ENCODE results near the gene BEND5.

Gene BEND5, protein sequence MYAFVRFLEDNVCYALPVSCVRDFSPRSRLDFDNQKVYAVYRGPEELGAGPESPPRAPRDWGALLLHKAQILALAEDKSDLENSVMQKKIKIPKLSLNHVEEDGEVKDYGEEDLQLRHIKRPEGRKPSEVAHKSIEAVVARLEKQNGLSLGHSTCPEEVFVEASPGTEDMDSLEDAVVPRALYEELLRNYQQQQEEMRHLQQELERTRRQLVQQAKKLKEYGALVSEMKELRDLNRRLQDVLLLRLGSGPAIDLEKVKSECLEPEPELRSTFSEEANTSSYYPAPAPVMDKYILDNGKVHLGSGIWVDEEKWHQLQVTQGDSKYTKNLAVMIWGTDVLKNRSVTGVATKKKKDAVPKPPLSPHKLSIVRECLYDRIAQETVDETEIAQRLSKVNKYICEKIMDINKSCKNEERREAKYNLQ

DNA sequence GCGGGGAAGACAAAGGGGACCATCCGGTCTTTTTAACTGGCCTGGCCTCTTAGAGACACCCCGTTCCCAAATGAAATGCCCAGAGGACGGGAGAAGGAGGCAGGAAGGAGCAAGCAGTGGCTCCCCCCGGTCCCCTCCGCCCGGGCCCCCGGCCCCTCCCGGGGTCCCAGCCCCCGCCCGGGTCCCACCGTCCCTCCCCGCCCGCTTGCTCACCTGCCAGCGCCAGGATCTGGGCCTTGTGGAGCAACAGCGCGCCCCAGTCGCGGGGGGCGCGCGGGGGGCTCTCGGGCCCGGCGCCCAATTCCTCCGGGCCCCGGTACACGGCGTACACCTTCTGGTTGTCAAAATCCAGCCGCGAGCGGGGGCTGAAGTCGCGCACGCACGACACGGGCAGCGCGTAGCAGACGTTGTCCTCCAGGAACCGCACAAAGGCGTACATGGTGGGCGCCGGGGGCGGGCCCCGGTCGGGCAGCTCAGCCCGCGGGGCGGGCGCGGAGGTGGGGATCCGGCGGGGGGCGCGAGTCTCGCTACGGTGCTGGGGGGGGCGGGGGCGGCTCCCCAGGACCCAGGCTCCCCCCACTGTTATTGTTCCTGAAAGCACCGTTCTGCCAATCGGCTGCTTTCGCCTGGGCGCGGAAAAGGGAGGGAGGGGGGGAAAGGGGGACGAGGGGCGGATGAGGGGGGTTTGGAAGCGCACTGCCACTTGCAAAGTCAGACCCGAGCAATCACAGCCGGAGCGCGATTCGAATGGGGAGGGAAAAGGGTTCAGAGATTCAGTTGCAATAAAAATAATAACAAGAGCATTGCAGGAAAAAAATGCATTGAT is at the start of gene BEND5:
TSS of gene BEND5 (minus strand) at position 499 of the 826 bp plus-strand sequence. CDS start at position 439, 60 bp downstream.
- DNase-seq (ENCODE audit: low spot score), result no peak

DNA sequence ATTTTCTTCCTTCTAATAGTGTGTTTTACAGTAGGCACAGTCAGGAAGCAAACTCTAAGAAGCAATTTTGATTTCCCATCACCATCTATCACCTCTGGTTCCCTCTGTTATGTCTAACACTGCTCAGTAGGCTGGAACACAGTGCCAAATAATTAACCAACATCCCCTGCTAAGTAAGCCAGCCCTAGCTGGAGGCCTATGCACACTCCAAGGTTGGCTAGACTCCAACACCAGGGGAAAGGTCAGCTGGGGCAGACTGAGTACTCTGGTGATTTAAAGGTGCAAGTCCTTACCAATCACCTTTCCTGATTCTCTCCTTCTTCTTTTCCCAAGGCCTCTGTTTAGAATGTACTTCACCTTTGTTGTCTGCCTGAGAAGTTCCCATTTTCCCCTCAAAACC is 46.5 kb upstream of the BEND5 start:
- no peak for DNase-seq (ENCODE audit: low spot score)

DNA sequence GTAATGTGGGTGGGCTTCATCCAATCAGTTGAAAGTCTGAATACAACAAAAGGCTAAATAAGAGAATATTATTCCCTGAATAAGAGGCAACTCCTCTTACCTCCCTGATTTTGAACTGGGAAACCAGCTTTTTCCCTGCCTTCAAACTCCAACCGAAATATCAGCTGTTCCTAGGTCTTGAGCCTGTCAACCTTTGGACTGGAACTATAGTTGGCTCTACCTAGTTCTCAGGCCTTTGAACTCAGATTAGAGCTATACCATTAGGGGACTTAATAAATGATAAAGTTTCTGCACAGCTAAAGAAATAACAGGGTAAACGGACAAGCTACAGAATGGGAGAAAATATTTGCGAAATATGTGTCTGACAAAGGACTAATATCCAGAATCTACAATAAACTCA is 43.8 kb upstream of the BEND5 start:
- no peak for DNase-seq (ENCODE audit: low spot score)

DNA sequence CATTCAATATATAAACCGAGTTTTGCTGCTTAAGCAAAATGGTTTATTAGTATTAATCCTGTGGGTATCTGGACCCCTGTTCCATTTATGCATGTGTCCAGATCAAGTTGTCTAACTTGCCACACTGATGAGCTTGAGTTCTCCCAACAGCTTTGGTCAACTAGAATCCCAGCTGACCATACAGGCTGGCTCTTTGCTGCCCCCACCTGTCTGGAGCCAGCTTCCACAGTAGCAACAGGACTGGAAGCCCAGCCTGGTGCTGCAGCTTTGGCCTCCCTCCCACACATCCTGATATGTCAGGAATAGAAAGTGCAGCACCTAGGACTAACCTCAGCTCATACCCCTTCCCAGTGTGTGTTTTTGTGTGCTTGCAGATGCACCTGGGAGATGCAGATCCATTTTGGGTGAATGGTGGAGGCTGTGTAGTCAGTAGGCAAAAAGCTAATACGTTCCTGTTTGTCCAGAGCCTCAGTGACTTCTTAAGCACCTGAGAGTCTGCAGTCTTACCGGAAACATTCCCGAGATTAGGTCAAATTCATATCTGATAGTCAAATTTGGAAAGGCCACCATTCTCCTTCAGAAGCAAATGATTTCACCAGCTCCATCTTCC is 40.9 kb upstream of the BEND5 start:
- no peak for DNase-seq (ENCODE audit: low spot score)

DNA sequence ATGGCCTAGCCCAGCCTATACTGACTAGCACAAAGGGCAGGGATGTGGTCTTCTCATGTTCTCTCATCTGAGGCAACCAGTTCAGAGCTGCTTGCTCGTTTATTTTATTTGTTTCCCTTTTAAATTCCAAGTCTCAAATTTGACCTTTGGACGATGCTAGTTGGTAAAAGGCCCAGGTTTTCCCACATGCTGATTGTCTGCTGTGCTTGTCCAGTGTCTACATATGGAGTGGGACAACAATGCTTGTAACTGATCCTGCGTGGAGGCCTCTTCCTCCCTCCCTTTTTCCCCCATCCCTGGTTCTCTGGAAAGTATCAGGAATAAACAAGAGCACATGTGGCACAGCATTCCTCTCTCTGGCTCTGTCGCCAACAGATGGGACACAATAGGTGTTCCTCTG is 34.0 kb upstream of the BEND5 start:
- DNase-seq (ENCODE audit: low spot score), result no peak

DNA sequence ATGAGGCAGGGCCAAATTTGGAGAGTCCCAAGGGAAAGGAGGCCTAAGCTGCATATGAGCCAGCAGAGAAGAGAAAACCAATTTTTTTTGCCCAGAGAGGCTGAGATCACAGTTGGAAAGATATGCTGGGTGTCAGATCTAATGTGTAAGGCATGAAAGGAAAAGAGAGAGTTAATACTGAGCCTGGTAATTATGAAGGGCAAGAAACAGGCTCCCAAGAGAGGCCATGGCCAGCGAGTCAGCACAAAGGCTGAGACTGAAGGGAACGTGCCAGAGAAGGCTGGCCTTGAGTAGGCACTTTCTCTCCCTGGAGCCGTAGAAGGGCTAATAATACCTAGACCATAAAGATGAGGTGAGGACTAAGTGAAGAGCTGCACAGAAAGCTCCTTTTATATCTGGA is 31.8 kb upstream of the BEND5 start:
- no peak for DNase-seq (ENCODE audit: low spot score)

DNA sequence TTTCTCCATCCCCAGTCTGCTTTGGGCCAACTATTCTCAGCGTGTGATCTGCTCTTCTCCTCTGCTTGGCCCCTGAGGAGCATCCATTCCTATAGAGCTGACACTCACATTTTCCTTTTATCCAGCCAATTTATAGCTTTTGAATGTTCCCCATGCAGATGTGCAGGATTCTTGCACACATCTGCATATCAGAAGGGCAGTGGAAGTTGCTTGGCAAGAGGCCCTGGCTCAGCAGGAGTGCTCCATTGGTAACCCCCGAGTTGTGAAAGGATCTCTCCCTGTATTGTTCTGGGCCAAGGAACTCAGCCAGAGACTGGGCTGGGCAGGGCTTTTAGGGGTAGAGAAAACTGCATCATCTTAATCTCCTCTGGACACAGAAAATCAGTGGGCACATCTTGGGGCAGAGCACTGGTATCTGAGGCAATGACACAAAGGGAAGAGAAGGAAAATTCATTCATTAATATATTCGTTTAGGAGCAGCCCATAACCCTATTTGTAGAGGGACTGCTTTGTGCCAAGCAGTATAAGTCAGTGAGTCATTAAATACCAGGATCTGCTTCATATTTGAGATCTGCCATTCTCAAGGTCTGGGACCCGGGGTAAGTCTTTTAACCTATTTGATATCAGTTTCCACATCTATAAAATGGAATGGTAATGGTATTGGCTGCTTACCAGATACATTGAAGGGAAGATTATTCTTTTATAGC is 31.0 kb upstream of the BEND5 start:
- no peak for DNase-seq (ENCODE audit: low spot score)

DNA sequence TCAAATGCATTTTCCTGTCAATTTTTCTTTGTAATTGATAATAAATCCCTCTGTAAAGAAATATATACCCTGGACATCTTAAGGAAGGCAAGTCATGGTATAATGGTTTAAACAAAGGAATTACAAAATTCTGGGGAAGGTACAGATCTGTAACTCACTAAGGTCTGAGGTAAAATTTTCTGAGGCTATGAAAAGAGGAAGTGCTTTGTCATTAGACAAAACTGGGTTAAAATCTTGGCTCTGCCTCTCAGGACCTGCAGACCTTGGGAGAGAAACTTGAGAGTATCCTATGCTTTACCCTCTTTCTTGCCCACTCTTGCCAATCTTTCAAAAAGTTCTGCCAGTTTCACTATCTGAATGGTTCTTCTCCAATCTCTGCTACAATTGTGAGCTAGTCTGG is 26.8 kb upstream of the BEND5 start:
- DNase-seq (ENCODE audit: low spot score), result no peak

DNA sequence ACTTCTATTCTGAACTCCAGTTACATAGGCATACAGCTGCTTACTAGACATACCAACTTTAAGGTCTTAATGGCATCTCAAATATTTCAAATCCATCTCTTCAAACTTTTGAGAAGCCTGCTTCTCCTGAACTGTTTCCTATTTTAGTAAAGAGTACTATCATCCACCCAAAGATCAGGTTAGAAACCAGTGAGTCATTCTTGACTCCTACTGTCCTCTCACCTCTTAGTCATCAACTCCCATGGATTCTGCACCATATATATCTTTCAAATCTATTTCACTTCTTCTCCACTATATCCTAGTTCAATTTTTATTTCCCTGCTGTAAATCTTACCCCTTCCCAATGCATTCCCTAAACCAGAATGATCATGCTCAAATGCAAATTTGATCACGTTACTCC is 18.1 kb upstream of the BEND5 start:
- DNase-seq (ENCODE audit: low spot score), result no peak

DNA sequence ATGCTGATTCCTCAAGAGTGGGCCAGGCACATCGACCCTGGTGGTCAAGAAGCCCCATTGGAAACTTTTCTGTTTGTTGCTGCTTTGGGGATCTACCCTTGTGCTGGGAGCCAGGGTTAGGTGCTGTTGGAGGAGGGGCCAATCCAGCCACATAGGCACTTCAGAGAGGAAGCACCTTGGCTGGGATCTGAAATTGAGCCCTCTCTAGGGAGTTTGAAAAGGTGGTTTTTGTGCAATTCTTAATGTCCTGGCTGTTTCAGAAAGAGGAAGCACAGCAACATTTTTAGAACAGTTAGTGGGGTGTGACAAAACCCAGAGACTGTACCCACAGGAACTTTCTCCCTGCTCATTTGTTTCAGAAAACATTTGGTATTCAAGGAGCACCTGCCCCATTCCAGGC is 17.2 kb upstream of the BEND5 start:
- DNase-seq (ENCODE audit: low spot score), result no peak

DNA sequence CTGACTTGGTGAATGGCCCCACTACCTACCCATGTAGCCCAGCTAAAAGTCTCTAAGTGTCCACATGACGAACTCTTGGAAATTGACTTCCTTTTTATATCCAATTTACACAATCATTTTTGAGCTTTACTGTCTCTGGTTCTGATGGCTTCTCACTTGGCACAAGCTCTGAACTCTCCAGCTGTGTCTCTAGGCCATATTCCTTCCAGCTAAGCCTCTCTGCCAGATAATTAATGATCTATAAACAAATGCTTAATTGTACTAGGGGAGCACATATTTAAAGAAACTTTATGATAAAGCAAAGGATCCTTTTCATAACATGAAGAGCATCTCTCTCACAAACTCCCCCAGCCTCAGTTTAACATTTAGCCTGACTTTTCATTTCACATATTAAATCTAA is 16.3 kb upstream of the BEND5 start:
- no peak for DNase-seq (ENCODE audit: low spot score)

DNA sequence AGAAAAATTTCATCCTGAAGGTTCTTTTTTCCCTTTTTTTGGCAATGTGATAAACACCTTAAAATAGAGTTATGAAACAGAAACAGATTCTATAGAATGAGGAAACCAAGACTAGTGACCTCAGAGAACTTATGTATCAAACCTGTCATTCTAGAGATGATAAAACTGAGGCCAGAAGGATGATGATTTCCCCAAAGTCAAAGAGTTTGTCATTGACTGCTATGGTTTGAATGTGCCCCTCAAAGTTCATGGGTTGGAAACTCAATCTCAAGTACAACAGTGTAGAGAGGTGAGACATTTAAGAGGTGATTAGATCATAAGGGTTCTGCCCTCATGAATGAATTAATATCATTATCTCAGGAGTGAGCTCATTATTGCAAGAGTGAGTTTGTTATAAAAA is 13.7 kb upstream of the BEND5 start:
- DNase-seq (ENCODE audit: low spot score), result no peak

DNA sequence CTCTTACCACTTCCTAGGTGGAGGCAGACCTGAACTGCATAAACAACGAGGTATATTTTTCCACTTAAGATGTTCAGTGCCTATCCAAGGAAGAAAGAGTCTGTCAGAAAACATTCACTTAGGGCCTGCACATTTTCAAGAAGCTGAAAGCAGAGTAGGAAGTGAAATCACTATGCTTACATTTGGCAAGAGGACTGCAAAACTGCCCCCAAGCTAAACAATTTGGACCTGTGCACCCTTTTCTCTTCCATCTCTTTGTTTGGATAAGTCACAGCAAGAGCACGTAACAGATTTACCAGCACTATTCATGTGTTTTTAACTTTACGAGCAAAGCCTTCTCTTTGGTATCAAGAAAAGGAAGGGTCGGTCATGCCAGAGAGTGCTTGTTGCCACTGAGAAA is 13.2 kb upstream of the BEND5 start:
- DNase-seq (ENCODE audit: low spot score), result no peak

DNA sequence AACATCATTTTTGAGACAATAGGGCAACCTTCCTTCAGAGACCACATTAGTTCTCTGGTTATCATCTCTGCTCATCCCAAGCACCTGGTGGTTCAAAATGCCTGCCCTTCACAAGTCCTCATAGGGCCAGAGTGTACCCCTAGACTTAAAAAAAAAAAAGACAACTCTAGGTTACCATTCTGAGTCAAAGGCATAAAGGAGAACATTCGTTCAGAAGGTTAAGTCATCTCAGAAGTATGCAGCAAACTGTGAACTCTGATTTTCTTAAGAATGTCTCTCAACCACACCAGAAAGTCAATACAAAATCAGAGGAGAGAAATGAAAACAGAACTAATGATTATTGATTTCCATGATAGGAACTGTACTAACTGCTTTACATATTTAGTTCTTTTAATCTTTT is 9.2 kb upstream of the BEND5 start:
- DNase-seq (ENCODE audit: low spot score), result no peak

DNA sequence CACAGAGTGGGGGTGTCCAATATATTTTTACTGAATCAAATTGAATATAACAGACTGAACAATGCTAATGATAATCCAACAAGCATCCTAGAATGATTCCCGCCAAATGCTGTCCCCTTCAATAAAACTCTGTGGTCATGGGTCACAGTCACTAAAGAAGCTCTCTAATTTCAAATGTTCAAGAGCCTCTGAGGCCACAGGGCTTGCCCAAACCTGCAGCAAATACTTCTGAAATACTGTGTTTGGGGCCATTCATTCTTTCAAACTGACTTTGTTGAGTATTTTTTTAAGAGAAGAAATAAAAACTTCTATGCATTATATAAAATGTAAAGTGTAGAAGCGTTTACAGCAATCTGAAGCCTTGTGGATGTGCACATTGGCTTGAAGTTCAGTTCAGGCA is 7.6 kb upstream of the BEND5 start:
- DNase-seq (ENCODE audit: low spot score), result no peak

DNA sequence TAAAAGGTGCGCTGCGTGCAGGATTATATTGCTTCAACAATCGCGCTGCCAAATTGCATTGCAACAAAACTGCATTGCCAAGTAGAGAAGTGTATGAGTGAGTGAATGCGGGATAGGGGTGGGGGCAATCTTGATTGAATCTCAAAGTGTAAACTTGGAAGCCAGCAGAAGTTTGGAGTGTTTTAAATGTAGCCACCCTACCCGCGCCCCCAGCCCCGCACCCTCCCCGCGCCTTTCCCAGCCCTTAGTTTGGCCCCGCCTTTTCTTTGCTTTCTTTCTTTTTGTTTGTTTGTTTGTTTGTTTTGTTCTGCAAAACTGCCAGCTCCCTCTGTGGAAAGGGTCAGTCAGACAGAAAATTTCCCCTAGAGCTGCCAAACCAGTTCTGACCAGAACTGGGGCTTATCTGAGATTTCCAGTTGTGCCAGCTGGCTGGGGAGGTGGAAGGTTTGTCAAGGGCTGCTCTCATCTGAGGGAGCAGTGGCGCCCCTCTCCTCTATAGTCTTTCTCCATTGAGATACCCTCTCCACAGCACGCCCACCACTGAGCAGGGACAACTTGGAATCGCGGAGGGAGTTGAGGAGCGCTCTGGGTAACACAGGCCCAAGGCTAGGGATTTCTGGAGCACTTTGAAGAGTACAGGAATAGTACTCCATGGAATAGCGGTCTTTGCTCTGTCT is 666 bp upstream of the BEND5 start:
- DNase-seq (ENCODE audit: low spot score), result no peak

DNA sequence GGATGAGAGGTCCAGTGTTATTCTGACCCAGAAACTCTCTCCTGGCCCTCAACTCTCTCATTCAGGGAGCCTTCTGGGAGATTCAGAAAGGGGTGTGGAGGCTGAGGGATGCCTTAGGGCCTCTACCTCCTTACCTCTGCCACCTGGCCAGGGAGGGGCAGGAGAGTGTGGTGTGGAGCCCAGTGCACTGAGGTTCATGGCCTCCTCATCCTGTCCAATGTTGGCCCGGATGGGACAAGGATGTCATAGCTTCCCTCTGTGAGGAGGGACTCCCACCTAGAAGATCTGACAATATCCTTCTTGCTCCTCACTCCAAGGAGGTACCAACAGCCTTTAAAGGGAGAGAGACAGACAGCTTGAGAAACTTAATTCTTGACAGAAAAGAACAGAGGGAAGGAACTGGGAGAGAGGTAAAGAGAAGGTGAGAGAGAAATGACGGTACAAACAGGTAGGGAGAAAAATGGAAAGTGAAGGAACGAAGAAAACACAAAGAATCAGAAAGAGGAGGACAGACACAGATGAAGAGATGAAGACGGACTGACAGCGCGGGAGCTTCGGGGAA is 779 bp downstream of the BEND5 start:
- DNase-seq (ENCODE audit: low spot score), result no peak

DNA sequence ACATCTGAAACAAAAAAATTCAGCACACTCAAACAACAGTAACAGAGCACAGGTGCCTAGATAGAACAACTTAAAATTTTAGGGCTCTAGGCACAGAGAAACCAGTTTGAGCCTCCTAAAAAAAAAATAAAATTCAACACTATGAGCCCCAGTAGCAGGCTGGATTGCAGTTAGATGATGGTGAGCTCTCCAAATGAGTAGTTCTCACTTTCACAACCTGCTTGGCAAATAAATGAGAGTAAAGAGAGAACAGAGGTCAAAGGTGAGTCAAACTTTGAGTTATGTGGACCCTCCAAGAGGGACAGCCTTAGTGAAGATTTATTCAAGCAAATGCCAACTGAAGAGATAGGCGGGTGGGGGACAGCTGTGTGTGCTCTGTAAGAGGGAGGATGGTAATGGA is 3.6 kb downstream of the BEND5 start:
- DNase-seq (ENCODE audit: low spot score), result no peak

DNA sequence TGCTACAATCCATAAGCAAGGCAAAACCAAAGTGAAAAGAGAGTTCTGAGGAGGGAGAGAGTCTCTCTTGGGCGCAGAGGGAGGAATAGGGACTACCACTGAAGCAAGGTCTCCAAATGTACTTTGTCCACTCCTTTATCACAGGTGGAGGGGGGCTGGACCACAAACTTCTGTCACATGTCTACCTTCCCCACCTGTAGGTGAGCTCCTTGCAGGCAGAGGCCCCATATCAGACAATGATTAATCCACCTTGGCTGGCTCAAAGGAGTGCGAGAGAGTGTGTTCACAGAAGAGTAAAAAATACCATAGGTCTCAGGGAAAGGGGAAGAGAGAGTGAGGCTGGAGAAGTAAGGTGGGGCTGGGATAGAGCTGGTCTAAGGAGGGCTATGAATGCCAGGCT is 4.5 kb downstream of the BEND5 start:
- no peak for DNase-seq (ENCODE audit: low spot score)

DNA sequence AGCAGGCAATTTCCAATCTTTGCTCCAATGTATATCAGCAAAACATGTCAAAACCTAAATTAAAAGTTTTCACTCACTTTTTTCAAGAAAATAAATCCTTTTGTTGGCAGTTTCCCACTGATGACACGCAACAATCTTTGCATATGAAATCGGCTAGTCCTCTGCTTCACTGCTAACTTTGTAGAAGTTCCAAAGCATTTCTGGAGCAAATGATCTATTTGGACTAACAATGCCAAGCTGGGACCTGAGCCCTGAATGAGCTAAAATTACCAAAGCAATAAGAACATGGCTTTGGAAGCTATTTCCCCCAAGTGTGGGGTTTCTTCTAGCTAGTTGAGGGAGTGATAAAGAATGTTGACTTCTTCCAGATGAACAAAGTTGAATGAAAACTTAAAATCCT is 5.1 kb downstream of the BEND5 start:
- no peak for DNase-seq (ENCODE audit: low spot score)

DNA sequence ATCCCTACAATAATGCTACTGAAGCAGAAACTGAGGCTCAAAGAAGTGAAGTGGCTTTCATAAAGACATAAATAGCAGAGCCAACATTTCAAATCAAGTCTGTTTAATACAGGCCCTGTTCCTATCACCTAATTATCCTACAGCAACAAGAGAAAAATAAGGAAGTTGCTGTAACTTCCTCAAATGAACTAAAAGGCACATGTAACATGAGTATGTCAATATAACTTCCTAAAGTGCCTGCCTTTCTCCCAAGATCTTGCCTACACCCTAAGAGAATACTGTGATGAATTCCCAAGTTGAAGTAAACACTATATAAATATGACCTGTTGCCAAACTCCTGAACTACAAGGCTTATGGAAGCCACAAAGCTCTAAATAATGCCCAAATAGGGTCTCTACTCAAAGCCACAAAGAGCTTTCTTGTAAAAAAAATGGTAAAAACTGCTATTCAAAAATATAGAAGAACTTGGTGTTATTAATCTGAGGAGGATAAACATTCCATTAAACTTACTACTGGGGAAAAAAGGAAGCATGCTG is 8.6 kb downstream of the BEND5 start:
- DNase-seq (ENCODE audit: low spot score), result no peak

All from hepatic stellate cell (primary cell).